Esophagus muscularis mucosa (tissue), 3 donors: ENCODE measurements around the gene AGAP5.
"Not testable (repeated sequence)": the region's sequence is repeated elsewhere in the genome, so short reads cannot be mapped to it uniquely, and the experiment has no call there.

ENCODE experiments used
- CTCF ChIP-seq, 3 experiments: fragments of 200-600 bp in 2 of 3; fragments of 450-650 bp in 1 of 3; sonication (generic) in 2 of 3; IDR thresholded peaks; one replicate each; pipeline ENCODE4 v1.5.1; 2017 to 2019; ENCODE audit warnings: antibody characterized with exemption in 3 of 3, mild to moderate bottlenecking in 2 of 3, moderate library complexity in 1 of 3
- POLR2AphosphoS5 ChIP-seq, 2 donors: sonication (generic); formaldehyde crosslinking; IDR thresholded peaks; one replicate each; pipeline ENCODE4 v1.6.1; 2017; ENCODE audit warnings: antibody characterized with exemption in 2 of 2

- not testable (repeated sequence) for TF ChIP-seq CTCF, POLR2AphosphoS5 (IDR thresholded peaks at IDR 0.05)
Observed at GRCh38 chr10:73740501-73741254, 42.8 kb upstream of the AGAP5 start.
